Cardiac muscle cell (in vitro differentiated cells and primary cell): ENCODE results near the gene GNA12. TPM values are rescaled to one million over a fixed set of nuclear protein-coding genes. Genes with fewer than 3 reads are reported as not detected.

ENCODE experiments used
- DNase-seq, 2 donors: peaks; one replicate each; pipeline versions ENCODE4 v3.0.0 to v3.0.0-alpha.2; 2010 to 2017; ENCODE audit warnings: low read depth in 1 of 2, low spot score in 1 of 2
- H3K27ac ChIP-seq: fragments of 200-600 bp; sonication (generic); 2 replicates; pipeline ENCODE4 v1.5.1; 2016
- H3K27me3 ChIP-seq: fragments of 200-600 bp; sonication (generic); 2 replicates; pipeline ENCODE4 v1.6.0; 2016; ENCODE audit warnings: control low read depth
- H3K36me3 ChIP-seq: fragments of 200-600 bp; sonication (generic); 2 replicates; pipeline ENCODE4 v1.5.1; 2016; ENCODE audit warnings: control low read depth
- H3K4me1 ChIP-seq: fragments of 200-600 bp; sonication (generic); 2 replicates; pipeline ENCODE4 v1.8.1; 2017; ENCODE audit warnings: low read depth, mild to moderate bottlenecking, mixed run types
- H3K4me3 ChIP-seq: fragments of 200-600 bp; sonication (generic); 2 replicates; pipeline ENCODE4 v1.5.1; 2016; ENCODE audit warnings: mild to moderate bottlenecking
- H3K9me3 ChIP-seq: fragments of 200-600 bp; sonication (generic); 2 replicates; pipeline ENCODE4 v1.5.1; 2017; ENCODE audit warnings: low read depth, mild to moderate bottlenecking, control low read depth
- polyA plus RNA-seq: library from polyadenylated mRNA; unstranded; fragments of >200 nt; fragmentation: Nextera tagmentation; extraction: Ambion mirVana; gene quantifications from 2 replicates; pipeline ENCODE4 v1.2.1, GENCODE V29; 2016
- total RNA-seq: library from RNA; depleted of rRNA; stranded (reverse); fragments of >200 nt; gene quantifications from 2 replicates; pipeline ENCODE4 v1.2.3, GENCODE V29; 2016
- TF ChIP-seq, protein P1 (sequence below): IDR thresholded peaks from 2 replicates; pipeline ENCODE4 v1.5.1; 2012; ENCODE audit warnings: low read depth, mild to moderate bottlenecking, low read length

Gene GNA12
- total and polyA plus RNA-seq, 2 experiments from 2014 or later: 54.4 to 59.1 TPM

DNA sequence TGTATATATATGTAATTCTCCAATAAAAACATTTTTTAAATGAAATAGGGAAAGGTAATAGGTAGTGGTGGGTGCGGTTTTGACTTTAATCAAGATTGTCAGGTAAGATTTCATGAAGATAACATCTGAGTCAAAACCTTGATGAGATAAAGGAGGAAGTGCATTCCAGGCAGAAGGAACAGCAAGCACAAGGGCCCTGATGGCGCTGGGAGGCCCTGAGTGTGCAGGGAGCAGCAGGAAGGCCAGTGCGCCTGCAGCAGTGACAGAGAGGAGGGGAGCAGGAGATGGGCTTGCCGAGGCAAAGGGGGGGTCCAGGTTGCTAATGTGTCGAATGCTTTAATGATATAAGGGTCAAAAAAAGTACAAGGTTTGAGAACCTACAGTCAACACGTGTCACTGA, 69.8 kb downstream of the GNA12 start:
- no peak for DNase-seq
- H3K27ac ChIP-seq: no peak overlapping the region
- no peak overlapping the region for H3K4me3 ChIP-seq
- H3K27me3 ChIP-seq: no peaks in the 10 kb centered on the region
- TF ChIP-seq, protein P1, sequence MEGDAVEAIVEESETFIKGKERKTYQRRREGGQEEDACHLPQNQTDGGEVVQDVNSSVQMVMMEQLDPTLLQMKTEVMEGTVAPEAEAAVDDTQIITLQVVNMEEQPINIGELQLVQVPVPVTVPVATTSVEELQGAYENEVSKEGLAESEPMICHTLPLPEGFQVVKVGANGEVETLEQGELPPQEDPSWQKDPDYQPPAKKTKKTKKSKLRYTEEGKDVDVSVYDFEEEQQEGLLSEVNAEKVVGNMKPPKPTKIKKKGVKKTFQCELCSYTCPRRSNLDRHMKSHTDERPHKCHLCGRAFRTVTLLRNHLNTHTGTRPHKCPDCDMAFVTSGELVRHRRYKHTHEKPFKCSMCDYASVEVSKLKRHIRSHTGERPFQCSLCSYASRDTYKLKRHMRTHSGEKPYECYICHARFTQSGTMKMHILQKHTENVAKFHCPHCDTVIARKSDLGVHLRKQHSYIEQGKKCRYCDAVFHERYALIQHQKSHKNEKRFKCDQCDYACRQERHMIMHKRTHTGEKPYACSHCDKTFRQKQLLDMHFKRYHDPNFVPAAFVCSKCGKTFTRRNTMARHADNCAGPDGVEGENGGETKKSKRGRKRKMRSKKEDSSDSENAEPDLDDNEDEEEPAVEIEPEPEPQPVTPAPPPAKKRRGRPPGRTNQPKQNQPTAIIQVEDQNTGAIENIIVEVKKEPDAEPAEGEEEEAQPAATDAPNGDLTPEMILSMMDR: no peak
- H3K9me3 ChIP-seq: no peaks in the 10 kb centered on the region
- H3K36me3 ChIP-seq: no peaks in the 10 kb centered on the region
- H3K4me1 ChIP-seq: no peaks in the 10 kb centered on the region

DNA sequence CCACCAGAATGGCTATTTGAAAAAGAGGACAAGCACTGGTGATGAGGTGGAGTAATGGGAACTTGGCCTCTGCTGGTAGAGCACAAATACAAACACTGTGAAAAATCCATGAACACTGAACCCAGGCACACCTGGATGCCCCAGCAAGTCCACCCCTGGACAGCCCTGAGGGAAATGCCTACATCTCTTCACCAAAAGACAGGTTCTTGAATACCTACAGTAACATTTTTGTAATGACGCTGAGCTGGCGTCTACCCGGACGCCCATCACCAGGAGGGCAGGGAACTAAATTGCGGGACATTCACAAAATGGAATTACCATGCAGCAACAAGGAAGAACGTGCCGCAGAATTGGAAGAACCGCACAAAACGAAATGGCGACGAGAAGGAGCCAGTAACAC, 70.5 kb downstream of the GNA12 start:
- DNase-seq: no peak
- no peak overlapping the region for H3K4me3 ChIP-seq
- H3K4me1 ChIP-seq: no peaks in the 10 kb centered on the region
- no peak overlapping the region for H3K27ac ChIP-seq
- H3K36me3 ChIP-seq: no peaks in the 10 kb centered on the region
- TF ChIP-seq, protein P1: no peak
- no peaks in the 10 kb centered on the region for H3K27me3 ChIP-seq
- H3K9me3 ChIP-seq: no peaks in the 10 kb centered on the region

DNA sequence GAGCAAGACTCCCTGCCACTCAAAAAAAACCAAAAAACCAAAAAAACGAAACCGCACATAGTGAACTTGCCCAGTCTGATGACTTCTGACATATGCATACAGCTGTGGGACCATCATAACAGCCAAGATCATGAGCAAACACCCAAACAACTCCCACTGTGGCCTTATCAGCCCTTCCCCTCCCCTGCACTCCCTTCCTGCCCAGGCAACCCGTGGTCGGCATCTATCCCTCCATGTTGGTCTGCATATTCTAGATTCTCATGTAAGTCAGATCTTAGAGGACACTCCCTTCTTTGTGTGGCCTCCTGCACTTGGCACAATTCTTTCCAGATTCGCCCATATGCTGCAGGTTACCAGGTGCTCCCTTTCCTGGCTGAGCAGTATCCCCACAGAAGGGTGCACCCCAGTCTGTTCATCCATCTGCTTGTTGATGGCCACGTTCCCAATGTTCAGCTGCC, 72.8 kb downstream of the GNA12 start:
- H3K36me3 ChIP-seq: no peaks in the 10 kb centered on the region
- TF ChIP-seq, protein P1: no peak
- peak in 1 of 2 donors; percentile 65 for DNase-seq

DNA sequence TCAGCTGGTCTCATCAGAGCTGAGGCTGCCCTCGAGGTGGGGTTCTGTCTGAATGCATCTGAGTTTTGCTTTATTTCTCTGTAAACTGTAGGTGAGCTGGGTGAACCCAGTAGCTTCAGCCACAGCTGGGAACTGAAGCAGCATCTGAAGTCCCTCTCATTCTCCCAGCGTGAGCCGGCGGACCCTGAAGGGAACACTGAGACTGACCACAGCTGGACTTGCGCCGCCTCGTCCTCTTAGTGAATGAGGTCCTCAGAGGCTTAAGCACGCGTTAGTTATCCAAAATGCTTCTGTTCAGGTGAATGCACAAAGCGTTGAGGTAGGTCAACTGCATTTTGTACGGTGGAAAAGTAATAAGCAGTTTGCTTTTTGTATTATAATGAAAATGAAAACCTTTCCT, 79.5 kb downstream of the GNA12 start:
- TF ChIP-seq, protein P1: no peak
- H3K4me1 ChIP-seq: peaks cover 27% of the 10 kb centered on the region
- no peak overlapping the region for H3K4me3 ChIP-seq
- no peaks in the 10 kb centered on the region for H3K9me3 ChIP-seq
- DNase-seq: no peak
- no peaks in the 10 kb centered on the region for H3K36me3 ChIP-seq
- no peaks in the 10 kb centered on the region for H3K27me3 ChIP-seq
- peak overlapping the region; percentile 30 for H3K27ac ChIP-seq

More for the DNA sequence above, 72.8 kb downstream of the GNA12 start:
- Histone ChIP-seq H3K9me3 (no peaks in the 10 kb centered on the region), H3K4me3 (no peak overlapping the region), H3K27ac (no peak overlapping the region), H3K27me3 (no peaks in the 10 kb centered on the region), H3K4me1 (no peaks in the 10 kb centered on the region)

DNA sequence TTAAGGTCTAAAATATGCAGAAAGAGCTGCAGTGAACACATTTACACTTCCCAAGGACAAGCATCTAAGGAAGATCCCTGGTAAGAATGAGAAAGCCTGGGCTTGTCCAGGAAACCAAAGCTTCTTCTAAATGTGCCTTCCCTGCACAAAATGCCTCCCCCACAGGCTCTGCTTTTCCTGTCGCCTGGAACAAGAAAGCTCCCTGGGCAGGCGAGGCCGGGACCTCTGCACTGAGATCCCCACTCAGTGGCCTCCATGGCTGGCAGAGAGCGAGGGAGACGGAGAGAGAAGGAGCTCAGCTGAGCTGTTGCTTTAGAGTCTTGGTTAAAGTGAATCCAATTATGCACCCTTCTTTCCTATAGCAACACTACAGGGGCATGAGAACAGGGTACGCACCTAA, 80.5 kb downstream of the GNA12 start:
- Histone ChIP-seq H3K9me3 (no peaks in the 10 kb centered on the region), H3K27ac (peak overlapping the region; percentile 68), H3K36me3 (no peaks in the 10 kb centered on the region), H3K4me3 (no peak overlapping the region), H3K27me3 (no peaks in the 10 kb centered on the region), H3K4me1 (peaks cover 36% of the 10 kb centered on the region)
- no peak for DNase-seq
- TF ChIP-seq, protein P1: no peak
